Activated naive CD8-positive, alpha-beta T cell treated with anti-CD3 and anti-CD28 coated beads for 36 hours (primary cell): ENCODE data around the gene CTPS1. TPM values are rescaled to one million over a fixed set of nuclear protein-coding genes. Genes with fewer than 3 reads are reported as not detected.

ENCODE experiments used
- DNase-seq: peaks from one replicate; pipeline ENCODE4 v3.0.0; 2021
- H3K27ac Mint-ChIP-seq: one replicate; pipeline ENCODE4 v1.8.0; 2022; ENCODE audit warnings: mild to moderate bottlenecking, moderate library complexity, mixed read lengths
- H3K27me3 Mint-ChIP-seq: one replicate; pipeline ENCODE4 v1.8.0; 2022; ENCODE audit warnings: mild to moderate bottlenecking, mixed read lengths
- H3K36me3 Mint-ChIP-seq: one replicate; pipeline ENCODE4 v1.8.0; 2021; ENCODE audit warnings: mild to moderate bottlenecking, mixed read lengths
- H3K4me1 Mint-ChIP-seq: one replicate; pipeline ENCODE4 v1.8.0; 2021; ENCODE audit warnings: mixed read lengths
- H3K4me3 Mint-ChIP-seq: one replicate; pipeline ENCODE4 v1.8.0; 2022; ENCODE audit warnings: mild to moderate bottlenecking, moderate library complexity, mixed read lengths
- H3K9me3 Mint-ChIP-seq: one replicate; pipeline ENCODE4 v1.8.0; 2022; ENCODE audit warnings: mixed read lengths
- total RNA-seq, 2 experiments: library from RNA; stranded (reverse); gene quantifications; one replicate each; pipeline ENCODE4 v1.2.3, GENCODE V29; 2021

The CTPS1 gene
- total RNA-seq, 2 experiments from 2014 or later = 139 TPM

- no peaks in the 10 kb centered on the region for H3K9me3 Mint-ChIP-seq
- H3K36me3 Mint-ChIP-seq = peaks cover 9% of the 10 kb centered on the region
- no peak overlapping the region for H3K4me3 Mint-ChIP-seq
- DNase-seq = no peak
- H3K27me3 Mint-ChIP-seq = no peaks in the 10 kb centered on the region
- no peak overlapping the region for H3K27ac Mint-ChIP-seq
- no peaks in the 10 kb centered on the region for H3K4me1 Mint-ChIP-seq
Measured at GRCh38 chr1:41044187-41044586, 64.7 kb downstream of the CTPS1 start.

DNA sequence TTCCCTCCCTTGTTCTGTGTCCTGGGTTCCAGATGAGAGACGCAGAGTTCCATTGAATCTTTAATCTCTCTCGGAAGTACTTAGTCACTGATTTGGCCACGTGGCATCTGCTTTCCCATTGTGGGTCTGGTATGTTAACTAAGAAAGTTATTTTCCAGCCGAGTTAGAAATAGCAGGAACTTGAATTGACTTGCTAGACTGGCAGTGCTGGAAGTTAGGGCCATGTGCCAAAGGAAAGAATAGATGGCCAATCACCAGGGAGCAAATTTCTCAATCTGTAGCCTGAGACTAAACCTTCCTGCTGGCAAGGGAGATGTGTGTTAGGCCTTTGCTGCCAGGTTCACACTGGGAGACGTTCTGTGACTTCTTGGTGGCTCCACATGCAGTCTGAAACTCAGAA is 66.2 kb downstream of the CTPS1 start:
- Mint-ChIP-seq H3K27me3 (no peaks in the 10 kb centered on the region), H3K9me3 (no peaks in the 10 kb centered on the region), H3K4me1 (no peaks in the 10 kb centered on the region), H3K36me3 (peaks cover 7% of the 10 kb centered on the region), H3K27ac (no peak overlapping the region), H3K4me3 (no peak overlapping the region)
- no peak for DNase-seq

GRCh38 chr1:41046347-41046775 is 66.9 kb downstream of the CTPS1 start:
- Mint-ChIP-seq H3K36me3 (peaks cover 7% of the 10 kb centered on the region), H3K9me3 (no peaks in the 10 kb centered on the region), H3K27me3 (no peaks in the 10 kb centered on the region), H3K27ac (no peak overlapping the region), H3K4me3 (no peak overlapping the region), H3K4me1 (no peaks in the 10 kb centered on the region)
- no peak for DNase-seq

- no peak overlapping the region for H3K27ac Mint-ChIP-seq
- no peak for DNase-seq
Measured at GRCh38 chr1:41048540-41048939, 69.0 kb downstream of the CTPS1 start.

GRCh38 chr1:41051022-41051421 is 71.5 kb downstream of the CTPS1 start:
- no peak for DNase-seq

More at GRCh38 chr1:41048540-41048939, 69.0 kb downstream of the CTPS1 start:
- H3K4me3 Mint-ChIP-seq = no peak overlapping the region
- H3K27me3 Mint-ChIP-seq = no peaks in the 10 kb centered on the region
- H3K9me3 Mint-ChIP-seq = no peaks in the 10 kb centered on the region
- H3K4me1 Mint-ChIP-seq = no peaks in the 10 kb centered on the region
- H3K36me3 Mint-ChIP-seq = peaks cover 14% of the 10 kb centered on the region

DNA sequence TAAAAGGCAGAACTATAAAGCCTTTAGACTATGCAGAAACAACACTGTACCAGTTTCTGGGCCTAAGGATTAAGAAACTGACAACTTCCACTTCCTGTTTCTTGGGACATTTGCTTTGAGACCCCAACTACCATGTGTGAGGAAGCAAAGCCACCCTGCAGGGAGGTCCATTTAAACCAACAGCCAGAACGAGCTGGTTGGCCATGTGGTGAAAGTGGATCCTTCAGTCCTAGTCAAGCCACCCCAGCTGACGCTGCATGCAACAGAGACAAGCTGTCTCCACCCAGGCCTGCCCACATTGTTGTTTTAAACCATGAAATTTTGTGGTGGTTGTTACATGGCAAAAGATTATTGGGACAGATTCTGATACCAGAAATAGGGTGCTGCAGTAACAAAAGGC is 73.8 kb downstream of the CTPS1 start:
- Mint-ChIP-seq H3K4me3 (no peak overlapping the region), H3K27me3 (no peaks in the 10 kb centered on the region), H3K27ac (no peak overlapping the region), H3K36me3 (peaks cover 25% of the 10 kb centered on the region), H3K4me1 (no peaks in the 10 kb centered on the region), H3K9me3 (no peaks in the 10 kb centered on the region)
- no peak for DNase-seq

More at GRCh38 chr1:41051022-41051421, 71.5 kb downstream of the CTPS1 start:
- Mint-ChIP-seq H3K27ac (no peak overlapping the region), H3K4me1 (no peaks in the 10 kb centered on the region), H3K9me3 (no peaks in the 10 kb centered on the region), H3K27me3 (no peaks in the 10 kb centered on the region), H3K36me3 (peaks cover 23% of the 10 kb centered on the region), H3K4me3 (no peak overlapping the region)

DNA sequence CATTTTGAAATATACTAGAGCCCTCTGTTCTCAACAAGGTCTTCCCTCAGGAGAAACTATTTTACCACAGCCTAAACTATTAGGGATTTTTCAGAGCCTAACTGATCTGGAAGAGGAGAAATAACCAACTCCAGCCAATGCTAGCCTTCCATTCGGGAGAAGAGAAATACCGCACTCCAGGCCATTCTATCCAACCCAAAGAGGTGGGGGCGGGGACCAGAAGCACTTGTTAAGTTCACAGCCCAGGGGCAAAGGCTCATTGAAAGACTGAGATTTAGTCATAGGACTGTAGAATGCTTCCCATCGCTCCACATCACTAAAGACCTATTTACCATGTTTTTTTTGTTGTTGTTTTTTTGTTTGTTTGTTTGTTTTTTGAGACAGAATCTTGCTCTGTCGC is 77.4 kb downstream of the CTPS1 start:
- no peaks in the 10 kb centered on the region for H3K27me3 Mint-ChIP-seq
- DNase-seq = no peak
- peaks cover 50% of the 10 kb centered on the region for H3K36me3 Mint-ChIP-seq
- no peak overlapping the region for H3K4me3 Mint-ChIP-seq
- H3K4me1 Mint-ChIP-seq = no peaks in the 10 kb centered on the region
- H3K9me3 Mint-ChIP-seq = no peaks in the 10 kb centered on the region
- no peak overlapping the region for H3K27ac Mint-ChIP-seq

Other genes with a start within 250 kb of the CTPS1 start
- under 1 TPM; 0.64 to 0.82 TPM for gene KCNQ4, start 195.9 kb upstream of the CTPS1 start, total RNA-seq
- 1 to 10 TPM; 4.3 to 5.3 TPM for gene CITED4, start 117.3 kb upstream of the CTPS1 start, total RNA-seq
- gene SLFNL1, start 42.0 kb downstream of the CTPS1 start, total RNA-seq = under 1 TPM; 0.08 TPM